Lower lobe of right lung (tissue), 2 donors: ENCODE measurements around the gene OCLN. TPM values are rescaled to one million over a fixed set of nuclear protein-coding genes. Genes with fewer than 3 reads are reported as not detected.

Experiments
- ATAC-seq, 2 donors: fragments of 200-7000 bp; cut with Tn5 transposase; one replicate each; pipeline ENCODE4 v1.9.1; 2020 to 2022; ENCODE audit warnings: mild to moderate bottlenecking in 2 of 2, moderate library complexity in 2 of 2
- DNase-seq: peaks from one replicate; pipeline ENCODE4 v3.0.0-alpha.2; 2020
- H3K27ac ChIP-seq: fragments of 200-600 bp; one replicate; pipeline ENCODE4 v1.8.0; 2022
- H3K27me3 ChIP-seq: fragments of 200-600 bp; one replicate; pipeline ENCODE4 v1.8.0; 2022; ENCODE audit warnings: low read depth
- H3K36me3 ChIP-seq: fragments of 200-600 bp; one replicate; pipeline ENCODE4 v1.8.0; 2022; ENCODE audit warnings: mild to moderate bottlenecking
- H3K4me1 ChIP-seq: fragments of 200-600 bp; one replicate; pipeline ENCODE4 v1.8.0; 2022
- H3K4me3 ChIP-seq: fragments of 200-600 bp; one replicate; pipeline ENCODE4 v1.8.0; 2022; ENCODE audit warnings: mild to moderate bottlenecking
- H3K9me3 ChIP-seq: fragments of 200-600 bp; one replicate; pipeline ENCODE4 v1.8.0; 2022
- intact Hi-C: fragments of 100-400 bp; cut with DNase I; formaldehyde crosslinking; loops from one replicate; pipeline ENCODE4 v1.11.0; 2022
- total RNA-seq: library from RNA; stranded (reverse); fragmentation: NEBNext Ultra II Directional; extraction: Animal tissue kit (Norgen Biotek cat#: 25700); gene quantifications from one replicate; pipeline ENCODE4 v1.2.1, GENCODE V29; 2021
- TF ChIP-seq, protein P1 (sequence below): fragments of 200-600 bp; IDR thresholded peaks from one replicate; pipeline ENCODE4 v1.8.0; 2022; ENCODE audit warnings: antibody characterized with exemption, mild to moderate bottlenecking
- donor health status: DM: no; HTN: yes; CAD: no; lungs with severe emphysema.

The OCLN gene
- total RNA-seq, 1 donor from 2014 or later: 121 TPM

DNA sequence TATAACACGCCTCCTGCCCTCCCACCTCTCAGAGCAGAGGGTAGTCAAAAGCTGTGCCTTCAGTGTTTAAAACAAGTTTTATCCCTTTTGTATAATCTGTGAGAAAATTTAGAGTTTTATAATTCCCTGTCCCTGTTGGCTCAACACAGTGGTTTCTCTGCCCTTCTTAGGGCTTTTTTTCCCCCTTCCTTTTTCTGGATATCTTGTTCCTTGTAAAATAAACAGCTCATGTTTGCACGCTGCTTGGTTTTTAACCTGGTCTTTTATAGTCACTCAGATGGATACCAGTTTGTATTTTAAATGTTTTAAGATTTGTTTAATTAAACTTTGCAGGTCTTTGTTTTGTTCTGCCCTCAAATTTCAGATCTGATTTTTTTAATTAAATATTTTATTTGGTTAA, 26.7 kb downstream of the OCLN start:
- H3K4me1 ChIP-seq: peaks cover 38% of the 10 kb centered on the region
- H3K27me3 ChIP-seq: no peaks in the 10 kb centered on the region
- no peaks in the 10 kb centered on the region for H3K9me3 ChIP-seq
- TF ChIP-seq, protein P1, sequence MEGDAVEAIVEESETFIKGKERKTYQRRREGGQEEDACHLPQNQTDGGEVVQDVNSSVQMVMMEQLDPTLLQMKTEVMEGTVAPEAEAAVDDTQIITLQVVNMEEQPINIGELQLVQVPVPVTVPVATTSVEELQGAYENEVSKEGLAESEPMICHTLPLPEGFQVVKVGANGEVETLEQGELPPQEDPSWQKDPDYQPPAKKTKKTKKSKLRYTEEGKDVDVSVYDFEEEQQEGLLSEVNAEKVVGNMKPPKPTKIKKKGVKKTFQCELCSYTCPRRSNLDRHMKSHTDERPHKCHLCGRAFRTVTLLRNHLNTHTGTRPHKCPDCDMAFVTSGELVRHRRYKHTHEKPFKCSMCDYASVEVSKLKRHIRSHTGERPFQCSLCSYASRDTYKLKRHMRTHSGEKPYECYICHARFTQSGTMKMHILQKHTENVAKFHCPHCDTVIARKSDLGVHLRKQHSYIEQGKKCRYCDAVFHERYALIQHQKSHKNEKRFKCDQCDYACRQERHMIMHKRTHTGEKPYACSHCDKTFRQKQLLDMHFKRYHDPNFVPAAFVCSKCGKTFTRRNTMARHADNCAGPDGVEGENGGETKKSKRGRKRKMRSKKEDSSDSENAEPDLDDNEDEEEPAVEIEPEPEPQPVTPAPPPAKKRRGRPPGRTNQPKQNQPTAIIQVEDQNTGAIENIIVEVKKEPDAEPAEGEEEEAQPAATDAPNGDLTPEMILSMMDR: no peak
- no peak overlapping the region for H3K4me3 ChIP-seq
- DNase-seq (no peak), ATAC-seq (no peak)
- intact Hi-C loops: no loop called here
- H3K36me3 ChIP-seq: no peaks in the 10 kb centered on the region
- H3K27ac ChIP-seq: peak overlapping the region; percentile 72

- no peaks in the 10 kb centered on the region for H3K36me3 ChIP-seq
- no peak overlapping the region for H3K4me3 ChIP-seq
- intact Hi-C loops: no loop called here
- ATAC-seq: no peak
- H3K9me3 ChIP-seq: no peaks in the 10 kb centered on the region
- DNase-seq: no peak
- H3K4me1 ChIP-seq: peaks cover 38% of the 10 kb centered on the region
- no peaks in the 10 kb centered on the region for H3K27me3 ChIP-seq
- H3K27ac ChIP-seq: no peak overlapping the region
- TF ChIP-seq, protein P1: no peak
These were observed 29.4 kb downstream of the OCLN start for GRCh38 chr5:69522035-69522434.

DNA sequence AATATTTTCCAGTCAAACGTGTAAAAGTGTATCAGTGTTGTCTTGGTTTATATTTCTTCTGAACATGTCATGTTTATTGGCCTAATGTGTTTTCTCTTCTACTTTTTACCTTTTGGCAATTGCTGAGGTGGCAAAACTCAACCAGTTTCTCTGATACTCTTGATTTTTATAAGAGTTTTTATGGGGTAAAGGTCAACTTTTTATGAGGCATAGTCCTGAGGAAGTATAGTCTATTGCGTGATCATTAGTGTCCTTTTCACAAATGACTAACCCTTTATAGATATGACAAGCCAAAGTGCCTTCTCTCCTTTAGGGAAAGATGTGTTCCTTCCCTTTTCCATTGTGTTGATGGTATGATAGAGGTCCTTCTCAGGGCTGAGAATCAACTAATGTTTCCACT, 32.9 kb downstream of the OCLN start:
- ATAC-seq: no peak
- no peak overlapping the region for H3K4me3 ChIP-seq
- no peak overlapping the region for H3K27ac ChIP-seq
- intact Hi-C loops: no loop called here
- H3K9me3 ChIP-seq: no peaks in the 10 kb centered on the region
- DNase-seq: no peak
- H3K4me1 ChIP-seq: peaks cover 31% of the 10 kb centered on the region
- H3K36me3 ChIP-seq: no peaks in the 10 kb centered on the region
- H3K27me3 ChIP-seq: no peaks in the 10 kb centered on the region
- TF ChIP-seq, protein P1: no peak

GRCh38 chr5:69526660-69527059, 34.1 kb downstream of the OCLN start:
- Histone ChIP-seq H3K36me3 (no peaks in the 10 kb centered on the region), H3K4me3 (no peak overlapping the region), H3K27ac (no peak overlapping the region), H3K4me1 (peaks cover 33% of the 10 kb centered on the region), H3K9me3 (no peaks in the 10 kb centered on the region), H3K27me3 (no peaks in the 10 kb centered on the region)
- TF ChIP-seq, protein P1: no peak
- intact Hi-C loops: no loop called here
- ATAC-seq (no peak), DNase-seq (no peak)

GRCh38 chr5:69527128-69527770, 34.7 kb downstream of the OCLN start:
- Histone ChIP-seq H3K27me3 (no peaks in the 10 kb centered on the region), H3K36me3 (no peaks in the 10 kb centered on the region), H3K4me3 (no peak overlapping the region), H3K4me1 (peaks cover 39% of the 10 kb centered on the region), H3K9me3 (no peaks in the 10 kb centered on the region), H3K27ac (peak overlapping the region; percentile 25)
- ATAC-seq (peak; percentile 37 to 41), DNase-seq (no peak)
- intact Hi-C loops: no loop called here
- TF ChIP-seq, protein P1: no peak
